Stimulated activated CD4-positive, alpha-beta T cell treated with anti-CD3 and anti-CD28 coated beads, Interleukin-15, amount 100 ng/mL, for 1 hour (primary cell): ENCODE measurements around the gene OR51B4.
"Not testable (repeated sequence)": the region's sequence is repeated elsewhere in the genome, so short reads cannot be mapped to it uniquely, and the experiment has no call there.

Experiments used
- DNase-seq, 2 donors: peaks; one replicate each; pipeline ENCODE4 v3.0.0-alpha.2; 2020; ENCODE audit warnings: low read depth in 1 of 2, low spot score in 1 of 2

OR51B4 gene

DNA sequence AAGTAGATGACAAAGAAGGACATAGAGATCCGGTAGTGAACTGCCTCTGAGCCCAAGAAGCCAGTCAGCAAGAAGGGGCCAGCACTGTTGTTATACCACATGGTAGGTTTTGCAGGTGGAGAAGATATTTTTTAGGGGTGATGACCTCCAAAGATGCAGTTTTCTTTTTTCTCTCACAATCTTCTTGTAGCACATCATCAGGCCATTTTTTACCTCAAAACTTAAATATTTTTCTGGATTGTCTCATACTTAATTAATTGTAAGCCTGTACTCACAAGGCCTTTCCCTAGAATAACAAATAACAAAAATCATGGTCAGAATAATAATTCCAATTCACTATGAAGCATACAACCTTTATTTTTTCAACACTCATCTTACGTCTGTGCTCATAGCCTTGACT, at the start of gene OR51B4:
Gene OR51B4, minus strand, starts transcription at position 101 of the 400 bp plus-strand sequence. Its CDS starts 0 bp downstream, at position 101.
- no peak for DNase-seq

- no peak for DNase-seq
Observed at GRCh38 chr11:5351208-5351607, 49.5 kb upstream of the OR51B4 start, which contains the start of gene OR51B6. TSS of gene OR51B6 (plus strand) at chr11:5351508. CDS start at chr11:5351508, 0 bp downstream.

DNA sequence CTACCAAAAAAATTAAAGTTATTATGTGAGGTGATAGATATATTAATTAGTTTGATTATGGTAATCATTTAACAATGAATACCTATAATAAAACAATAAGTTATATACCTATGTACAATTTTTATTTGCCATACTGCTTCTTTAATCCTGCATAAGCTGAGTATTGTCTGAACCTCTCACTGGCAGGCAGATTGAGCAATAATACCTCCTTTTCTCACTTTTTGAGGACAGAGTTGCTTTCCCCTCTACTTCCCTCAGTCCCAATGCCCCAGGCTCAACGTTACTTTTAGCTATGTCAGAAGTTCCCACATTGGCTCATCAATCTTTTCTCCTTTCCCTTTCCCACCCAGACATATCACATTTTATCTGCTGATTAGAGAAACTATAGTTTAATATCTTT, 47.8 kb upstream of the OR51B4 start:
- DNase-seq = no peak

GRCh38 chr11:5348551-5349194, 46.9 kb upstream of the OR51B4 start:
- no peak for DNase-seq

- DNase-seq = no peak
Observed at GRCh38 chr11:5345831-5346230, 44.1 kb upstream of the OR51B4 start.

DNA sequence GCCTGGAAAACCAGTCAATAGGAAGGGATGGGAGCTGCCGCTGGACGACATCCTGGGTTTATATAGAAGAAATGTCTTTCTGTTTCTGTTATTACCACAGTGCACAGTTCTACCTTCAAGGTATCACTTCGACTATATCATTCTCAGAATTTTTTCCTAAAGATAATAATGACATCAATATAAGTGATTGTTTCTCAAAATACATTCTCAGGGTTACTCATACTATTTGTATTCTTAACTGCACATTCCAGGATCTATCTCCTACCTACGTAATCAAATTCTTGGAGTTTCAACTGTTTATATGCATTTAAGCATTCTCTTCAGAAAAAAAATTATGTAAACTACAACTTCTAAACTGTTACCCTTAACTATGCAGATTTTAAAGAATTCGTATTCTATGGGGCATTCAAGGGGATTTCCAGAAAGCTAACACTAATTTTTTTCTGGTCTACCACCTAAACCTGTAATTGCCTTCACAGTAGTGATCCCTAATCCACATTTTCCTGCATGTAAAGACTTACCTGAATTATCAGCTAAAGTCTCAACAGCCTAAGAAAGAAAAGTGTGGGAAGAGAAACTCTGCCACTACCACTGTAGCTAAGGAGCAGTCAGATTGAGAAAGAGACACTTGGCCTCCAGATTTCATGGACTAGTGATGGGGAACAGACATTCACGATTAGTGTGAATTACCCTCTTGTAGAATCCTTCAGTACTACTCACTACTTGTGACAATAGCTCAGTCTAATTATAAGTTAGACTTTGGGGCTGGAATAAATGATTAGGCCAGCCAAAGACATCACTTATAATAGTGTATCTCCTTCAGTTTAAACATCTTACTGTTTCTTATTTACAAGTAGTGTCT, 42.0 kb upstream of the OR51B4 start, which contains the start of gene OR51B5:
Gene OR51B5, minus strand, starts transcription at position 51 of the 862 bp plus-strand sequence. Its CDS starts 0 bp downstream, at position 51.
- DNase-seq = no peak

DNA sequence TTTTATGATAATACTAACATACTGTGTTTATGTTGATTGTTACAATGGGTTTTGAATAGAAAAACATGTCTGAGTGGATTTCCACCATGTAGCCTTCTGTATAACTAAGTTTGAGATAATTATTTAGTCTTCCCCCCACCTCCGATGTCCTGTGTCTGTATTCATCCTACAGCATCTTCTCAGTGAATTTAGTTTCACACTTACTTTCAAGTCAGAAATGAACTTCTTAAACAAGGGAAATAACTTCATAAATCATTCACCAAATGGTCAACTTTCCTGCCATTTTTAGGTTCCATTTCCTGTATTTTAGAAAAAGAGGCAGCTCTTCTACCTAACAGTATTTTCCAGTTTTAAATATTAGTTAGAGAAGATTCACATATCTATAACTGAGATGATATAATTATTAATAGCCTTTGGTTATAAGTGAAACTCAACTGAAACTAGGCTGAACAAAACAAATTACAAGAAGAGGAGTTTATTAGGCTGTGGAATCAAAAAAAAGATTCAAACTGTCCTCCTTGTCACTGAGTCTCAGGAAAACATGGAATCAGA, 38.1 kb upstream of the OR51B4 start:
- DNase-seq = no peak

DNA sequence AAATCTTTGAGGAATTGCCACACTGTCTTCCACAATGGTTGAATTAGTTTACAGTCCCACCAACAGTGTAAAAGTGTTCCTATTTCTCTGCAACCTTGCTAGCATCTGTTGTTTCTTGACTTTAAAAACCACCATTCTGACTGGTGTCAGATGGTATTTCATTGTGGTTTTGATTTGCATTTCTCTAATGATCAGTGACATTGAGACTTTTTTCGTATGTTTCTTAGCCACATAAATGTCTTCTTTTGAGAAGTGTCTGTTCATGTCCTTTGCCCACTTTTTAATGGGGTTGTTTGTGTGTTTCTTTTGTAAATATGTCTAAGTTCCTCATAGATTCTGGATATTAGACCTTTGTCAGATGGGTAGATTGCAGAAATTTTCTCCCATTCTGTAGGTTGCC, 35.5 kb upstream of the OR51B4 start:
- not testable (repeated sequence) for DNase-seq

DNA sequence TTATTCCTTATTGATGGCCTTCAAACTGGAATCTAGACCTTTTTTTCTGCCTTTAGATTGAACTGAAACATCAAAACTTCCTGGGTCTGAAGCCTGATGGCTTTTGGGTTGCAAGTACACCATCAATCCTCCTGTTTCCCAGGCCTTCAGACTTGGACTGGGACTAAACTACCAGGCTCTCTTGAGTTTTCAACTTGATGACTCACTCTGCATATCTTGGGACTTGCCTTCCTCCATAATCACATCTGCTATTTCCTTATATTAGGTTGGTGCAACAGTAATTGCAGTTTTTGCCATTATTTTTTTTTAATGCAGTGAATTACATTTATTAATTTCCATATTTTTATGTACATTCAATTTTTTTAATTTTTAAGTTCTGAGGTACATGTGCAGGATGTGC, 34.6 kb upstream of the OR51B4 start:
- DNase-seq = no peak

GRCh38 chr11:5335170-5335569, 33.4 kb upstream of the OR51B4 start:
- no peak for DNase-seq

GRCh38 chr11:5324197-5324596, 22.5 kb upstream of the OR51B4 start, which contains the start of gene OR51B2:
TSS of gene OR51B2 (minus strand) at chr11:5324297. CDS start at chr11:5324297, 0 bp downstream.
- DNase-seq = no peak

GRCh38 chr11:5317292-5317691, 15.5 kb upstream of the OR51B4 start:
- no peak for DNase-seq

- not testable (repeated sequence) for DNase-seq
Observed at GRCh38 chr11:5313326-5314023, 11.7 kb upstream of the OR51B4 start.

- no peak for DNase-seq
Observed at GRCh38 chr11:5310423-5310822, 8.7 kb upstream of the OR51B4 start.

DNA sequence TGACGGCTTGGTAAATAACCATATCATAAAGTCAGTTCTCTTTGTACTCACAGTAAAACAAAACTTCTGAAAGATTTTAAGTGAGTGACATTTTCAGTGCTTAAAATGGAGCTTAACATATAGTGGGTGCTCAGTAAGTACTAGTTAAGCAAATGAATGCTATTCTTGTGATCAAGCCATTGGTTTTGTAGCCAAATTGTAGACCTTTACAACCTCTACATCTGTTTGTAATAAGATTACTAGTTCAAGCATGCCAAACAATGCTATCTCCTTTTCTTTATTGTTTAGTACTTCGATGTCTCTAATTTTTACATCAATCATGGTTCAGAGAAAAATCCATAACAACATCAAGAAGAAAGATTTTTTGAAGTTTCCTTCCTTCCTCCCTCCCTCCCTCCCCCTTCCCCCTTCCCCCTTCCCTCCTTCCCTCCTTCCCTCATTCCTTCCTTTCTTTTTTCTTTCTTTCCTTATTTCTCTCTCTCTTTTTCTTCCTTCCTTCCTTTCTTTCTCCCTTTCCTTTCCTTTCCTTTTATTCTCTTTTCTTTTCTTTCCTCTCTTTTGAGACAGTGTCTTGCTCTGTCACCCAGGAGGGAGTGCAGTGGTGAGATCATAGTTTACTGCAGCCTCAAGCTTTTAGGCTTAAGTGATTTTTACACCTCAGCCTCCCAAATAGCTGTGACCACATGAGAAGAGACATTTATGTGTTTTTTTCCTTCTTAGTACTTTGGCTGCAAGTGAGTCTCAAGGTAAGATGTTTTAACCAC, 5.7 kb upstream of the OR51B4 start:
- no peak for DNase-seq

DNA sequence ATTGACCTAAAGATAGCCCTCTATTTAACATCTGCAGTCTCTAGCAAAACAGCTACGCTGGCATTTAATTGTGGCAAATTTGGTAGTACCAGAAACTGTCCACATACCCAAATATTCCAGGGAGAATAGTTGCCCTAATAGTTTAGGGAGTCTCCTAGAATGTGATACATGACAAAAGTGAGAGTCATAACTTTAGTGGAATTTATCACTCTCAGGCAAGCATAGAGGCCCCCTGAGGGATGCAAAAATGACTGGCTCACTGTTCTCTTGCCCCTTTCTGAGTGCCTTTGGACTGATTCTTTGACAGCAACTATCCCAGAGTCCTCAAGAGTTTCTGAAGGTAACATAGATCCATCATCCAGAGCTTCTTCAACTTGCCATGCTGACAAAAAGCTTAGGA, 2.3 kb upstream of the OR51B4 start:
- DNase-seq = no peak

GRCh38 chr11:5303626-5304025, 1.9 kb upstream of the OR51B4 start:
- DNase-seq = no peak

GRCh38 chr11:5300251-5300650, 1.5 kb downstream of the OR51B4 start:
- DNase-seq = no peak

DNA sequence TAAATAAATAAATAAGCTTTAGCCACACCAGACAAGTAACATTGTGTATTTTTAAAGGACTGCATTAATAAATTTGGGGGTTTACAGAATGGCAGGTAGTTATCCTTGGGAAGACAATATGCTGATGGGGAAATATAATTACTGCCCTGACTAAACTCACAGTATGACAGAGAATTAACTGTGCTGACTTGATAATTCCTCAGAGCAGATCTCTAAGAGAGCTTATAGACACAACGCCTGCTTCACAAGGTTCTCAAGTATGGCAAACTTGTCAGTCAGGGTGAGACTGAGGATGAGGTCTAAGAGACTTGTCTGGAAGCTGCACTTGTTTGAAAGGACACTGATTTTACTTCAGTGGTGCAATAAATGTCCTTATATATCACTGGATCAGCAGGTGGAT, 3.3 kb downstream of the OR51B4 start:
- no peak for DNase-seq

- DNase-seq = no peak
Observed at GRCh38 chr11:5297721-5298323, 3.9 kb downstream of the OR51B4 start.
